Ascending aorta (tissue), 2 donors: ENCODE data around the gene C6orf89. TPM values are rescaled to one million over a fixed set of nuclear protein-coding genes. Genes with fewer than 3 reads are reported as not detected.
A peak's percentile ranks its signal among the peaks of the same experiment; 100 is the strongest.

Experiments used
- DNase-seq, 2 donors: peaks; one replicate each; pipeline ENCODE4 v3.0.0-alpha.2; 2019; ENCODE audit warnings: low spot score in 2 of 2
- H3K27ac ChIP-seq, 2 donors: fragments of 200-600 bp; sonication (generic); one replicate each; pipeline ENCODE4 v1.5.1; 2016 to 2017; ENCODE audit warnings: mild to moderate bottlenecking in 1 of 2
- H3K27me3 ChIP-seq: fragments of 200-600 bp; sonication (generic); one replicate; pipeline ENCODE4 v1.5.1; 2017
- H3K36me3 ChIP-seq, 2 donors: fragments of 200-600 bp; sonication (generic); one replicate each; pipeline ENCODE4 v1.5.1; 2016
- H3K4me1 ChIP-seq, 2 donors: fragments of 200-600 bp; sonication (generic); one replicate each; pipeline ENCODE4 v1.5.1; 2016 to 2017; ENCODE audit warnings: mild to moderate bottlenecking in 1 of 2
- H3K4me3 ChIP-seq, 2 donors: fragments of 200-600 bp; sonication (generic); one replicate each; pipeline ENCODE4 v1.5.1; 2016 to 2017; ENCODE audit warnings: mild to moderate bottlenecking in 1 of 2
- H3K9me3 ChIP-seq, 2 donors: fragments of 200-600 bp; sonication (generic); one replicate each; pipeline ENCODE4 v1.5.1; 2016
- intact Hi-C: fragments of 100-400 bp; cut with DNase I; formaldehyde crosslinking; loops from one replicate; pipeline ENCODE4 v1.15.1; 2023
- total RNA-seq: library from RNA; depleted of rRNA; stranded (reverse); fragments of >200 nt; gene quantifications from one replicate; pipeline ENCODE4 v1.1.0, GENCODE V29; 2016
- TF ChIP-seq, protein P1 (sequence below), 3 experiments: fragments of 200-600 bp in 2 of 3; fragments of 450-650 bp in 1 of 3; sonication (generic) in 2 of 3; IDR thresholded peaks; one replicate each; pipeline ENCODE4 v1.5.1; 2016 to 2019; ENCODE audit warnings: antibody characterized with exemption in 3 of 3, mild to moderate bottlenecking in 1 of 3, moderate library complexity in 1 of 3

C6orf89 gene
- total RNA-seq, 1 donor from 2014 or later = 21.6 TPM

DNA sequence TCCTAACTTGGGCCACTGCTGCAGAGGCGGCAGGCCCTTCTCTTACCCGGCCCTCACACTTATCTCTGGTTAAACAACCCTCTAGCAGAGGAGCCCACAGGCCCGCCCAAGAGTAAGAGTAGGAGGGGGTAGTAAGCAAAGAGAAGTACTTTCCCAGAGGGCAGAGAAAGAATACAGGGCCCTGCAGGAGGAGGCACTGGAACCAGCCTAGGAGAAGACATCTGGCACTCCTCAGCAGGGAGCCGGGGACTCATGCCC, 90.2 kb downstream of the C6orf89 start:
- H3K36me3 ChIP-seq = peaks cover 74 to 83% of the 10 kb centered on the region in 2 donors
- intact Hi-C loops = loop anchor here (5.0 kb wide), 2 partner anchors 41 to 209 kb away; no protein-coding TSS in a partner anchor
- H3K4me1 ChIP-seq = peaks cover 0 to 7% of the 10 kb centered on the region in 2 donors

DNA sequence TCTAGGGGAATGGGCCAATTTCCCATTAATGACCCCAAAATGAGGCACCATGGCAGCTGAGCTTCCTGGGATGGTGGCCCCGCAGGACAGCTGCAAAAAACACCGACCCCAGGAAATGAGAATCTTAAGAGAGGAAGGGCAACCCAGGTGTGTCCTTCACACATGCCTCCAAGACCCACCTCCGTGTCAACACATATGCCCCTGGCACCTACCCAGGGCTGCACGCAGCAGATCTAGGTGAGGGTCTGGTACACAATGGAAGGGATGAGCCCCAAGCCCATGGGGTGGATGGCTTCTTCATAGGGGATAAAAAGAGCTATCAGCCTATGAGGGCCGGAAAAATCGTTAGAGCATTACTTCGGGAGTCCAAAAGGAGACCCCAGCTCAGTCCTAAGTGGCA, 90.8 kb downstream of the C6orf89 start:
- TF ChIP-seq, protein P1, sequence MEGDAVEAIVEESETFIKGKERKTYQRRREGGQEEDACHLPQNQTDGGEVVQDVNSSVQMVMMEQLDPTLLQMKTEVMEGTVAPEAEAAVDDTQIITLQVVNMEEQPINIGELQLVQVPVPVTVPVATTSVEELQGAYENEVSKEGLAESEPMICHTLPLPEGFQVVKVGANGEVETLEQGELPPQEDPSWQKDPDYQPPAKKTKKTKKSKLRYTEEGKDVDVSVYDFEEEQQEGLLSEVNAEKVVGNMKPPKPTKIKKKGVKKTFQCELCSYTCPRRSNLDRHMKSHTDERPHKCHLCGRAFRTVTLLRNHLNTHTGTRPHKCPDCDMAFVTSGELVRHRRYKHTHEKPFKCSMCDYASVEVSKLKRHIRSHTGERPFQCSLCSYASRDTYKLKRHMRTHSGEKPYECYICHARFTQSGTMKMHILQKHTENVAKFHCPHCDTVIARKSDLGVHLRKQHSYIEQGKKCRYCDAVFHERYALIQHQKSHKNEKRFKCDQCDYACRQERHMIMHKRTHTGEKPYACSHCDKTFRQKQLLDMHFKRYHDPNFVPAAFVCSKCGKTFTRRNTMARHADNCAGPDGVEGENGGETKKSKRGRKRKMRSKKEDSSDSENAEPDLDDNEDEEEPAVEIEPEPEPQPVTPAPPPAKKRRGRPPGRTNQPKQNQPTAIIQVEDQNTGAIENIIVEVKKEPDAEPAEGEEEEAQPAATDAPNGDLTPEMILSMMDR (IDR thresholded peaks at IDR 0.05) = no peak
- no peaks in the 10 kb centered on the region for H3K9me3 ChIP-seq
- no peaks in the 10 kb centered on the region for H3K27me3 ChIP-seq
- intact Hi-C loops = loop anchor here (5.0 kb wide), 2 partner anchors 41 to 209 kb away; no protein-coding TSS in a partner anchor
- no peak for DNase-seq
- peaks cover 0 to 12% of the 10 kb centered on the region in 2 donors for H3K4me1 ChIP-seq
- H3K4me3 ChIP-seq = no peak overlapping the region
- peaks cover 68 to 81% of the 10 kb centered on the region in 2 donors for H3K36me3 ChIP-seq
- H3K27ac ChIP-seq = no peak overlapping the region

More for the DNA sequence above, 90.2 kb downstream of the C6orf89 start:
- TF ChIP-seq, protein P1 (IDR thresholded peaks at IDR 0.05) = no peak
- Histone ChIP-seq H3K27me3 (no peaks in the 10 kb centered on the region), H3K27ac (no peak overlapping the region), H3K9me3 (no peaks in the 10 kb centered on the region), H3K4me3 (no peak overlapping the region)
- DNase-seq = no peak

GRCh38 chr6:36976931-36977330, 91.2 kb downstream of the C6orf89 start:
- Histone ChIP-seq H3K9me3 (no peaks in the 10 kb centered on the region), H3K4me1 (peaks cover 0 to 13% of the 10 kb centered on the region in 2 donors), H3K36me3 (peaks cover 64 to 77% of the 10 kb centered on the region in 2 donors), H3K27me3 (no peaks in the 10 kb centered on the region), H3K4me3 (no peak overlapping the region), H3K27ac (no peak overlapping the region)
- DNase-seq = no peak
- intact Hi-C loops = loop anchor here (5.0 kb wide), 2 partner anchors 40 to 210 kb away; no protein-coding TSS in a partner anchor
- TF ChIP-seq, protein P1 (IDR thresholded peaks at IDR 0.05) = no peak

GRCh38 chr6:36977470-36977941, 91.8 kb downstream of the C6orf89 start:
- intact Hi-C loops = loop anchor here (5.0 kb wide), 2 partner anchors 40 to 210 kb away; no protein-coding TSS in a partner anchor
- Histone ChIP-seq H3K4me3 (no peak overlapping the region), H3K27me3 (no peaks in the 10 kb centered on the region), H3K27ac (no peak overlapping the region), H3K36me3 (peaks cover 58 to 71% of the 10 kb centered on the region in 2 donors), H3K9me3 (no peaks in the 10 kb centered on the region), H3K4me1 (peaks cover 0 to 13% of the 10 kb centered on the region in 2 donors)
- DNase-seq = no peak
- TF ChIP-seq, protein P1 (IDR thresholded peaks at IDR 0.05) = peak in 2 of 3 experiments; percentile 22 to 44

Other genes starting within 250 kb of the C6orf89 start
- 353 TPM for gene CDKN1A, start 207.2 kb upstream of the C6orf89 start, total RNA-seq
- gene RAB44, start 188.1 kb upstream of the C6orf89 start, total RNA-seq = 0.21 TPM
- gene CPNE5, start 46.5 kb upstream of the C6orf89 start, total RNA-seq = 1.3 TPM
- gene PPIL1, start 11.1 kb upstream of the C6orf89 start, total RNA-seq = 24.2 TPM
- 33.5 TPM for gene PI16, start 68.8 kb downstream of the C6orf89 start, total RNA-seq
- 175 TPM for gene MTCH1, start 100.2 kb downstream of the C6orf89 start, total RNA-seq
- 49.4 TPM for gene FGD2, start 119.7 kb downstream of the C6orf89 start, total RNA-seq